Liver (tissue), 9 donors: ENCODE results near the gene FNDC1. TPM values are rescaled to one million over a fixed set of nuclear protein-coding genes. Genes with fewer than 3 reads are reported as not detected.

Experiments
- DNase-seq: peaks from one replicate; pipeline ENCODE4 v3.0.0-alpha.2; 2017; ENCODE audit warnings: low spot score
- H3K27ac ChIP-seq, 2 donors: one replicate each; pipeline ENCODE4 v1.7.0; 2013; ENCODE audit warnings: inconsistent platforms in 2 of 2, low read length in 2 of 2, control low read depth in 1 of 2, low read depth in 1 of 2, mild to moderate bottlenecking in 1 of 2
- H3K27me3 ChIP-seq, 4 donors: one replicate each; pipeline versions ENCODE4 v1.6.1 to v1.7.0; 2013; ENCODE audit warnings: low read length in 3 of 4, inconsistent platforms in 1 of 4, mild to moderate bottlenecking in 1 of 4, moderate library complexity in 1 of 4; ENCODE audit not compliant: control insufficient read depth in 4 of 4, insufficient read depth in 4 of 4
- H3K36me3 ChIP-seq, 4 donors: one replicate each; pipeline versions ENCODE4 v1.6.1 to v1.7.0; 2013; ENCODE audit warnings: low read length in 3 of 4, mild to moderate bottlenecking in 3 of 4, low read depth in 1 of 4, moderate library complexity in 1 of 4; ENCODE audit not compliant: control insufficient read depth in 4 of 4, insufficient read depth in 3 of 4
- H3K4me1 ChIP-seq, 4 donors: one replicate each; pipeline versions ENCODE4 v1.6.1 to v1.7.0; 2013; ENCODE audit warnings: low read length in 3 of 4, mild to moderate bottlenecking in 3 of 4, moderate library complexity in 1 of 4; ENCODE audit not compliant: control insufficient read depth in 4 of 4, insufficient read depth in 4 of 4
- H3K4me3 ChIP-seq, 3 donors: one replicate each; pipeline versions ENCODE4 v1.6.1 to v1.7.0; 2013; ENCODE audit warnings: low read length in 3 of 3, control low read depth in 1 of 3, low read depth in 1 of 3, mild to moderate bottlenecking in 1 of 3
- H3K9ac ChIP-seq, 2 donors: one replicate each; pipeline ENCODE4 v1.7.0; 2013; ENCODE audit warnings: low read length in 2 of 2, mild to moderate bottlenecking in 2 of 2, moderate library complexity in 2 of 2, control low read depth in 1 of 2, low read depth in 1 of 2
- H3K9me3 ChIP-seq, 4 donors: one replicate each; pipeline versions ENCODE4 v1.6.1 to v1.7.0; 2013; ENCODE audit warnings: low read length in 3 of 4; ENCODE audit not compliant: control insufficient read depth in 4 of 4
- ATF3 ChIP-seq: IDR thresholded peaks from 2 replicates; pipeline ENCODE4 v1.6.1; 2016; ENCODE audit warnings: antibody characterized with exemption
- CTCF ChIP-seq: fragments of 150-350 bp; IDR thresholded peaks from 2 replicates; pipeline ENCODE4 v1.5.1; 2017; ENCODE audit warnings: improper control_type of control experiment, low read depth, low read length; ENCODE audit not compliant: missing input control
- EGR1 ChIP-seq, 2 donors: IDR thresholded peaks; 2 replicates each; pipeline ENCODE4 v1.6.1; 2016 to 2018; ENCODE audit warnings: antibody characterized with exemption in 2 of 2, low read depth in 2 of 2
- FOXA2 ChIP-seq: IDR thresholded peaks from 2 replicates; pipeline ENCODE4 v1.6.1; 2016; ENCODE audit warnings: antibody characterized with exemption
- GABPA ChIP-seq, 2 donors: IDR thresholded peaks in 1 of 2; conservative IDR thresholded peaks in 1 of 2; 2 replicates each; pipeline ENCODE4 v1.6.1; 2016; ENCODE audit warnings: antibody characterized with exemption in 2 of 2, mild to moderate bottlenecking in 1 of 2, moderate library complexity in 1 of 2
- HNF4A ChIP-seq, 2 donors: conservative IDR thresholded peaks; 2 replicates each; pipeline ENCODE4 v1.6.1; 2016; ENCODE audit warnings: antibody characterized with exemption in 2 of 2, mild to moderate bottlenecking in 2 of 2
- HNF4G ChIP-seq: IDR thresholded peaks from 2 replicates; pipeline ENCODE4 v1.6.1; 2016; ENCODE audit warnings: antibody characterized with exemption
- MAX ChIP-seq: IDR thresholded peaks from 2 replicates; pipeline ENCODE4 v1.6.1; 2016; ENCODE audit warnings: antibody characterized with exemption
- RAD21 ChIP-seq, 2 donors: IDR thresholded peaks; 2 replicates each; pipeline ENCODE4 v1.6.1; 2016; ENCODE audit warnings: antibody characterized with exemption in 2 of 2, mild to moderate bottlenecking in 2 of 2
- REST ChIP-seq: IDR thresholded peaks from 2 replicates; pipeline ENCODE4 v1.6.1; 2016; ENCODE audit warnings: antibody characterized with exemption, mild to moderate bottlenecking
- RXRA ChIP-seq, 2 donors: IDR thresholded peaks; 2 replicates each; pipeline ENCODE4 v1.6.1; 2017 to 2018; ENCODE audit warnings: antibody characterized with exemption in 2 of 2, mild to moderate bottlenecking in 1 of 2
- TAF1 ChIP-seq: conservative IDR thresholded peaks from 2 replicates; pipeline ENCODE4 v1.6.1; 2016; ENCODE audit warnings: antibody characterized with exemption, mild to moderate bottlenecking
- YY1 ChIP-seq: IDR thresholded peaks from 2 replicates; pipeline ENCODE4 v1.6.1; 2016; ENCODE audit warnings: antibody characterized with exemption, mild to moderate bottlenecking
- ZBTB33 ChIP-seq: IDR thresholded peaks from 2 replicates; pipeline ENCODE4 v1.6.1; 2016; ENCODE audit warnings: antibody characterized with exemption
- WGBS: extraction: QIAGEN DNeasy Blood & Tissue Kit; methylation state at CpG from one replicate; pipeline ENCODE4 v1.1.7; 2013; 5-methylcytosine and 5-hydroxymethylcytosine counted together
- polyA plus RNA-seq, 2 donors: library from polyadenylated mRNA; stranded (reverse) in 1 of 2; unstranded in 1 of 2; fragments of 200-250 nt in 1 of 2; fragments of >200 nt in 1 of 2; fragmentation: Nextera tagmentation in 1 of 2; extraction: Ambion mirVana in 1 of 2; gene quantifications; one replicate each; pipeline versions ENCODE4 v1.2.1 to v1.2.3, GENCODE V29; 2013 to 2015
- total RNA-seq, 2 donors: library from RNA; depleted of rRNA; stranded (reverse); fragments of >200 nt; gene quantifications; one replicate each; pipeline ENCODE4 v1.2.3, GENCODE V29; 2014
- donor health status: healthy.
- donor health status: healthy.
- donor health status: healthy.
- donor health status: healthy.
- donor health status: healthy.

Gene FNDC1
- total and polyA plus RNA-seq, 4 donors, result 0.10 to 0.47 (median 0.17) TPM; not detected in 1

- no peaks in the 10 kb centered on the region for H3K27me3 ChIP-seq
- H3K36me3 ChIP-seq, result no peaks in the 10 kb centered on the region
- no peak overlapping the region for H3K4me3 ChIP-seq
- H3K9ac ChIP-seq, result no peak overlapping the region
- 66% methylated on average over 2 of the region's 2 CpGs for WGBS
- H3K9me3 ChIP-seq, result no peaks in the 10 kb centered on the region
- no peak overlapping the region for H3K27ac ChIP-seq
- TF ChIP-seq FOXA2, result no peak
- no peak for TF ChIP-seq HNF4G
- no peak for TF ChIP-seq ATF3
- TF ChIP-seq REST, result no peak
- no peak for TF ChIP-seq RXRA (IDR thresholded peaks at IDR 0.05)
- no peak for TF ChIP-seq MAX
- TF ChIP-seq YY1, result no peak
- TF ChIP-seq EGR1 (IDR thresholded peaks at IDR 0.05; ENCODE audit: low read depth in 2 of 2), result no peak
- no peak for TF ChIP-seq TAF1
- no peak for TF ChIP-seq CTCF
- TF ChIP-seq GABPA (IDR thresholded peaks at IDR 0.05 in 1 of 2, conservative IDR thresholded peaks at IDR 0.05 in 1 of 2), result no peak
- no peak for TF ChIP-seq HNF4A (conservative IDR thresholded peaks at IDR 0.05)
- H3K4me1 ChIP-seq, result no peaks in the 10 kb centered on the region
- DNase-seq, result no peak
These were observed 45.1 kb downstream of the FNDC1 start for GRCh38 chr6:159214281-159214680.

- 53% methylated on average over 17 of the region's 17 CpGs for WGBS
- TF ChIP-seq CTCF (peak; percentile 47), HNF4A (conservative IDR thresholded peaks at IDR 0.05) (no peak), YY1 (no peak), RXRA (IDR thresholded peaks at IDR 0.05) (no peak), RAD21 (IDR thresholded peaks at IDR 0.05) (peak; percentile 73 to 81), ZBTB33 (no peak)
- DNase-seq, result no peak
- Histone ChIP-seq H3K27ac (no peak overlapping the region), H3K9ac (no peak overlapping the region), H3K27me3 (no peaks in the 10 kb centered on the region), H3K4me3 (no peak overlapping the region), H3K36me3 (no peaks in the 10 kb centered on the region), H3K4me1 (no peaks in the 10 kb centered on the region), H3K9me3 (no peaks in the 10 kb centered on the region)
These were observed 48.5 kb downstream of the FNDC1 start for GRCh38 chr6:159217595-159218275.
